ENCODE measurements around the gene RET.

DNA sequence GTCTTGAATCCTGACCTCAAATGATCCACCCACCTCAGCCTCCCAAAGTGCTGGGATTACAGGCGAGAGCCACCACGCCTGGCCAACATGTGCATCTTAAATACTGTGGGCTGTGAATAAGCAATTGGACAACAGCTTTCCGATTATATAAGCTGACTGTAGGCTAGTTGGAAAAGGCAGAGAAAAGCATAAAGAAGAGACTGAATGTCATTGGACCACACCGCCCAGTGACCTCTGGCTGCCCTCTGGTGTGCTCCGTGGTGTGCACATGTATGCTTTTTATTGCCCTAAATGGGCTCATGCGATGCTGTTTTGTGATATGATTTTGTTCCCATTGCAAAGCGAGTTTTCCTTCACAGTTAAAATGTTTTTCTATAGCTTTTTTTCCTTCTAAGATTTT lies 46.0 kb downstream of the RET start:
- TF ChIP-seq, protein P1, sequence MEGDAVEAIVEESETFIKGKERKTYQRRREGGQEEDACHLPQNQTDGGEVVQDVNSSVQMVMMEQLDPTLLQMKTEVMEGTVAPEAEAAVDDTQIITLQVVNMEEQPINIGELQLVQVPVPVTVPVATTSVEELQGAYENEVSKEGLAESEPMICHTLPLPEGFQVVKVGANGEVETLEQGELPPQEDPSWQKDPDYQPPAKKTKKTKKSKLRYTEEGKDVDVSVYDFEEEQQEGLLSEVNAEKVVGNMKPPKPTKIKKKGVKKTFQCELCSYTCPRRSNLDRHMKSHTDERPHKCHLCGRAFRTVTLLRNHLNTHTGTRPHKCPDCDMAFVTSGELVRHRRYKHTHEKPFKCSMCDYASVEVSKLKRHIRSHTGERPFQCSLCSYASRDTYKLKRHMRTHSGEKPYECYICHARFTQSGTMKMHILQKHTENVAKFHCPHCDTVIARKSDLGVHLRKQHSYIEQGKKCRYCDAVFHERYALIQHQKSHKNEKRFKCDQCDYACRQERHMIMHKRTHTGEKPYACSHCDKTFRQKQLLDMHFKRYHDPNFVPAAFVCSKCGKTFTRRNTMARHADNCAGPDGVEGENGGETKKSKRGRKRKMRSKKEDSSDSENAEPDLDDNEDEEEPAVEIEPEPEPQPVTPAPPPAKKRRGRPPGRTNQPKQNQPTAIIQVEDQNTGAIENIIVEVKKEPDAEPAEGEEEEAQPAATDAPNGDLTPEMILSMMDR (IDR thresholded peaks at IDR 0.05), result no peak
- TF ChIP-seq POLR2A (IDR thresholded peaks at IDR 0.05), result no peak
- no peak for TF ChIP-seq POLR2AphosphoS5 (IDR thresholded peaks at IDR 0.05)
